C4-2B (cell line): ENCODE results near the gene MGST2.

ENCODE experiments used
- ZFX ChIP-seq: fragments of 450-650 bp; IDR thresholded peaks from 2 replicates; pipeline ENCODE4 v1.6.1; 2017
- TF ChIP-seq, protein P1 (sequence below): fragments of 450-650 bp; conservative IDR thresholded peaks from 2 replicates; pipeline ENCODE4 v1.5.1; 2017; ENCODE audit warnings: mild to moderate bottlenecking

GRCh38 chr4:139633661-139634060, 32.0 kb upstream of the MGST2 start:
- TF ChIP-seq, protein P1, sequence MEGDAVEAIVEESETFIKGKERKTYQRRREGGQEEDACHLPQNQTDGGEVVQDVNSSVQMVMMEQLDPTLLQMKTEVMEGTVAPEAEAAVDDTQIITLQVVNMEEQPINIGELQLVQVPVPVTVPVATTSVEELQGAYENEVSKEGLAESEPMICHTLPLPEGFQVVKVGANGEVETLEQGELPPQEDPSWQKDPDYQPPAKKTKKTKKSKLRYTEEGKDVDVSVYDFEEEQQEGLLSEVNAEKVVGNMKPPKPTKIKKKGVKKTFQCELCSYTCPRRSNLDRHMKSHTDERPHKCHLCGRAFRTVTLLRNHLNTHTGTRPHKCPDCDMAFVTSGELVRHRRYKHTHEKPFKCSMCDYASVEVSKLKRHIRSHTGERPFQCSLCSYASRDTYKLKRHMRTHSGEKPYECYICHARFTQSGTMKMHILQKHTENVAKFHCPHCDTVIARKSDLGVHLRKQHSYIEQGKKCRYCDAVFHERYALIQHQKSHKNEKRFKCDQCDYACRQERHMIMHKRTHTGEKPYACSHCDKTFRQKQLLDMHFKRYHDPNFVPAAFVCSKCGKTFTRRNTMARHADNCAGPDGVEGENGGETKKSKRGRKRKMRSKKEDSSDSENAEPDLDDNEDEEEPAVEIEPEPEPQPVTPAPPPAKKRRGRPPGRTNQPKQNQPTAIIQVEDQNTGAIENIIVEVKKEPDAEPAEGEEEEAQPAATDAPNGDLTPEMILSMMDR = peak; percentile 68
- TF ChIP-seq ZFX = no peak
